Endothelial cell (in vitro differentiated cells): ENCODE measurements around the gene AKT3. TPM values are rescaled to one million over a fixed set of nuclear protein-coding genes. Genes with fewer than 3 reads are reported as not detected.
"Not testable (repeated sequence)": the region's sequence is repeated elsewhere in the genome, so short reads cannot be mapped to it uniquely, and the experiment has no call there.

ENCODE experiments used
- DNase-seq: peaks from one replicate; pipeline ENCODE4 v3.0.0; 2021; ENCODE audit warnings: low spot score
- H3K27ac Mint-ChIP-seq: one replicate; pipeline ENCODE4 v1.8.0; 2021; ENCODE audit warnings: mixed read lengths, inconsistent platforms; ENCODE audit not compliant: unreplicated experiment
- H3K27me3 Mint-ChIP-seq: one replicate; pipeline ENCODE4 v1.8.0; 2021; ENCODE audit warnings: mild to moderate bottlenecking, moderate library complexity, mixed read lengths, inconsistent platforms; ENCODE audit not compliant: unreplicated experiment
- H3K36me3 Mint-ChIP-seq: one replicate; pipeline ENCODE4 v1.8.0; 2021; ENCODE audit warnings: mild to moderate bottlenecking, low read depth, mixed read lengths, inconsistent platforms; ENCODE audit not compliant: unreplicated experiment
- H3K4me1 Mint-ChIP-seq: one replicate; pipeline ENCODE4 v1.8.0; 2021; ENCODE audit warnings: mild to moderate bottlenecking, mixed read lengths, inconsistent platforms; ENCODE audit not compliant: unreplicated experiment
- H3K4me3 Mint-ChIP-seq: one replicate; pipeline ENCODE4 v1.8.0; 2021; ENCODE audit warnings: mild to moderate bottlenecking, mixed read lengths, inconsistent platforms; ENCODE audit not compliant: unreplicated experiment
- H3K9me3 Mint-ChIP-seq: one replicate; pipeline ENCODE4 v1.8.0; 2021; ENCODE audit warnings: mixed read lengths, inconsistent platforms; ENCODE audit not compliant: unreplicated experiment
- total RNA-seq: library from RNA; stranded (reverse); fragmentation: NEBNext Ultra II Directional; extraction: Animal tissue kit (Norgen Biotek cat#: 25700); gene quantifications from one replicate; pipeline ENCODE4 v1.2.1, GENCODE V29; 2021; ENCODE audit not compliant: unreplicated experiment
- TF ChIP-seq, protein P1 (sequence below): fragments of 200-600 bp; sonication (generic); IDR thresholded peaks from one replicate; pipeline ENCODE4 v1.5.0; 2021; ENCODE audit warnings: antibody characterized with exemption; ENCODE audit not compliant: unreplicated experiment

The AKT3 gene
- total RNA-seq, 1 donor from 2014 or later: 87.3 TPM

DNA sequence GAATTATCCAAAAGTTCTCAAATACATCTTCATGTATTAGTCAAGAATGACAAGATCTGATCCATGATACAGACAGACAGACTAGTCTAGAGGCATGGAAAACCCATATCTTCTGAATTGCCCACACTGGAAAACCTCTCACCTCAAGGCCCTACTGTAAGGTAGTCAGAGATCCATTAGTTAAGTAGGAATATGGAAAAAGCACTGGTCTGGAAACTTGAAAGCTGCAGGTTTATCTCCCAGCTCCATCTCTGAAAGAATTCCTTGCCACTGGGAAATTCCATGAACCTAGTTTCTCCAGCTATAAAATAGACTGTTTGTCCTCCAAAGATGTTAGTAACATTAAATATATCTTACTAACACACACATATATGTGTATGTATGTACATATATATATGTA lies 169.2 kb downstream of the AKT3 start:
- Mint-ChIP-seq H3K4me3 (no peak overlapping the region), H3K27me3 (peaks cover 3% of the 10 kb centered on the region)

GRCh38 chr1:243672539-243673074 lies 177.4 kb downstream of the AKT3 start:
- peaks cover 4% of the 10 kb centered on the region for H3K4me1 Mint-ChIP-seq
- H3K27ac Mint-ChIP-seq: no peak overlapping the region
- no peak overlapping the region for H3K4me3 Mint-ChIP-seq
- no peaks in the 10 kb centered on the region for H3K36me3 Mint-ChIP-seq
- H3K27me3 Mint-ChIP-seq: peaks cover 3% of the 10 kb centered on the region
- no peak for DNase-seq
- TF ChIP-seq, protein P1, sequence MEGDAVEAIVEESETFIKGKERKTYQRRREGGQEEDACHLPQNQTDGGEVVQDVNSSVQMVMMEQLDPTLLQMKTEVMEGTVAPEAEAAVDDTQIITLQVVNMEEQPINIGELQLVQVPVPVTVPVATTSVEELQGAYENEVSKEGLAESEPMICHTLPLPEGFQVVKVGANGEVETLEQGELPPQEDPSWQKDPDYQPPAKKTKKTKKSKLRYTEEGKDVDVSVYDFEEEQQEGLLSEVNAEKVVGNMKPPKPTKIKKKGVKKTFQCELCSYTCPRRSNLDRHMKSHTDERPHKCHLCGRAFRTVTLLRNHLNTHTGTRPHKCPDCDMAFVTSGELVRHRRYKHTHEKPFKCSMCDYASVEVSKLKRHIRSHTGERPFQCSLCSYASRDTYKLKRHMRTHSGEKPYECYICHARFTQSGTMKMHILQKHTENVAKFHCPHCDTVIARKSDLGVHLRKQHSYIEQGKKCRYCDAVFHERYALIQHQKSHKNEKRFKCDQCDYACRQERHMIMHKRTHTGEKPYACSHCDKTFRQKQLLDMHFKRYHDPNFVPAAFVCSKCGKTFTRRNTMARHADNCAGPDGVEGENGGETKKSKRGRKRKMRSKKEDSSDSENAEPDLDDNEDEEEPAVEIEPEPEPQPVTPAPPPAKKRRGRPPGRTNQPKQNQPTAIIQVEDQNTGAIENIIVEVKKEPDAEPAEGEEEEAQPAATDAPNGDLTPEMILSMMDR: no peak
- no peaks in the 10 kb centered on the region for H3K9me3 Mint-ChIP-seq

More for the DNA sequence above, 169.2 kb downstream of the AKT3 start:
- Mint-ChIP-seq H3K4me1 (no peaks in the 10 kb centered on the region), H3K36me3 (no peaks in the 10 kb centered on the region), H3K9me3 (no peaks in the 10 kb centered on the region), H3K27ac (no peak overlapping the region)
- TF ChIP-seq, protein P1: no peak
- no peak for DNase-seq

GRCh38 chr1:243667591-243667990 lies 182.5 kb downstream of the AKT3 start:
- TF ChIP-seq, protein P1: no peak
- Mint-ChIP-seq H3K27me3 (peaks cover 4% of the 10 kb centered on the region), H3K36me3 (peaks cover 9% of the 10 kb centered on the region), H3K4me1 (peaks cover 4% of the 10 kb centered on the region), H3K9me3 (no peaks in the 10 kb centered on the region), H3K4me3 (no peak overlapping the region), H3K27ac (no peak overlapping the region)
- DNase-seq: no peak

GRCh38 chr1:243667133-243667532 lies 182.9 kb downstream of the AKT3 start:
- H3K27me3 Mint-ChIP-seq: peaks cover 4% of the 10 kb centered on the region
- no peak overlapping the region for H3K27ac Mint-ChIP-seq
- no peak overlapping the region for H3K4me3 Mint-ChIP-seq
- H3K4me1 Mint-ChIP-seq: peaks cover 4% of the 10 kb centered on the region
- H3K36me3 Mint-ChIP-seq: peaks cover 9% of the 10 kb centered on the region
- DNase-seq: no peak
- H3K9me3 Mint-ChIP-seq: no peaks in the 10 kb centered on the region
- TF ChIP-seq, protein P1: no peak

DNA sequence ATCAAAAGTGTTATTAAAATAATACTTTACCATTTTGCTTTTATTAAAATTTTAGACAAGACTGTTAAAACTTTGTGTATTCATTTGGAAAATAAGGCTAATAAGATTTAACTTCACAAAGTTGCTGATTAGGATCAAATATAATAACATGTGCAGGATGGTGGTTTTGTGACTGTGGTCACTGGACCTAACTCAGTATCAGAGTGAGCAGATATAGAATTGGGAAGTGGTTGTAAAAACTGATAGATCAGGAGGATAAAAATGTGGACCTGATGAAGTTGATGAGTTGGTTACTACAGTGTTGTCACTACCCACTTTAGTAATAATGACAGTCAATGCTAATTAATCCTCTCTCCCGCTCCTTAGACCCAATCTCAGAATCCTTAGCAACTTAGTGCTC lies 186.4 kb downstream of the AKT3 start:
- Mint-ChIP-seq H3K27ac (no peak overlapping the region), H3K27me3 (peaks cover 4% of the 10 kb centered on the region), H3K4me3 (no peak overlapping the region), H3K36me3 (peaks cover 18% of the 10 kb centered on the region), H3K4me1 (peaks cover 4% of the 10 kb centered on the region), H3K9me3 (no peaks in the 10 kb centered on the region)
- TF ChIP-seq, protein P1: no peak
- DNase-seq: no peak

GRCh38 chr1:243662169-243662568 lies 187.9 kb downstream of the AKT3 start:
- H3K4me3 Mint-ChIP-seq: not testable (repeated sequence)

More at GRCh38 chr1:243662169-243662568, 187.9 kb downstream of the AKT3 start:
- H3K27ac Mint-ChIP-seq, H3K27me3 Mint-ChIP-seq, DNase-seq, H3K4me1 Mint-ChIP-seq, H3K9me3 Mint-ChIP-seq: not testable (repeated sequence)
- H3K36me3 Mint-ChIP-seq: peaks cover 18% of the 10 kb centered on the region
